HepG2 (cell line): ENCODE results near the gene AMOTL2. TPM values are rescaled to one million over a fixed set of nuclear protein-coding genes. Genes with fewer than 3 reads are reported as not detected.

Experiments used
- ATAC-seq: fragments of 200-7000 bp; cut with Tn5 transposase; 3 replicates; pipeline ENCODE4 v1.9.1; 2020; ENCODE audit warnings: mild to moderate bottlenecking, moderate library complexity
- BruUV-seq: library from RNA; stranded (reverse); fragments of 400-500 nt; replicated peaks from 2 replicates; lab custom pipeline; 2021; lab: Mats Ljungman, UMichigan
- CTCF ChIA-PET: fragments of 300-600 bp; formaldehyde crosslinking; extraction: SDS; loops from one replicate; lab custom pipeline; 2021; ENCODE audit warnings: low total read pairs, inconsistent platforms, low intra/inter-chr PET ratio; lab: Yijun Ruan, JAX
- POLR2A ChIA-PET: fragments of 350-600 bp; sonication (Branson Sonifier 250); formaldehyde crosslinking; loops from one replicate; lab custom pipeline; 2020; ENCODE audit warnings: antibody characterized with exemption, inconsistent platforms; lab: Yijun Ruan, JAX
- DNase-seq: peaks from one replicate; pipeline ENCODE4 v3.0.0-alpha.2; 2015; ENCODE audit warnings: low spot score
- FAIRE-seq: peaks from 3 replicates; lab custom pipeline; 2011; peaks lifted over from hg19 to GRCh38; lab: Jason Lieb, UNC
- H2AFZ ChIP-seq: one replicate; pipeline ENCODE4 v1.6.1; 2011; ENCODE audit warnings: low read length, inconsistent platforms
- H3K27ac ChIP-seq: fragments of 300-600 bp; 3 replicates; pipeline ENCODE4 v1.8.0; 2011; ENCODE audit warnings: mixed run types, mild to moderate bottlenecking, mixed read lengths, low read length, inconsistent platforms; ENCODE audit not compliant: insufficient read depth; ENCODE audit errors: extremely low read length
- H3K27me3 ChIP-seq, 2 experiments: fragments of 200-600 bp in 1 of 2; 2 replicates in 1 of 2; 3 replicates in 1 of 2; pipeline versions ENCODE4 v1.6.0 to v1.8.0; 2011; ENCODE audit warnings: low read length in 2 of 2, mild to moderate bottlenecking in 2 of 2, moderate library complexity in 2 of 2, inconsistent platforms in 1 of 2; ENCODE audit not compliant: insufficient read depth in 2 of 2, control insufficient read depth in 1 of 2
- H3K36me3 ChIP-seq, 2 experiments: fragments of 200-600 bp in 1 of 2; replicated peaks in 1 of 2; 2 replicates in 1 of 2; 3 replicates in 1 of 2; pipeline versions ENCODE4 v1.5.1 to v1.8.0; 2011; ENCODE audit warnings: low read length in 2 of 2, inconsistent platforms in 1 of 2; ENCODE audit not compliant: insufficient read depth in 2 of 2, control insufficient read depth in 1 of 2
- H3K4me1 ChIP-seq: 2 replicates; pipeline ENCODE4 v1.5.1; 2012; ENCODE audit warnings: low read length, inconsistent platforms; ENCODE audit not compliant: insufficient read depth
- H3K4me2 ChIP-seq: 2 replicates; pipeline ENCODE4 v1.6.0; 2011; ENCODE audit warnings: low read depth, low read length, inconsistent platforms
- H3K4me3 ChIP-seq, 3 experiments: fragments of 200-600 bp in 1 of 3; sonication (generic), shearing (Covaris generic) in 1 of 3; replicated peaks in 1 of 3; 2 replicates each; pipeline ENCODE4 v1.5.1; 2011 to 2016; ENCODE audit warnings: low read length in 3 of 3, inconsistent platforms in 2 of 3, low read depth in 2 of 3, mild to moderate bottlenecking in 2 of 3, control low read depth in 1 of 3, mixed read lengths in 1 of 3; ENCODE audit not compliant: insufficient read depth in 1 of 3
- H3K79me2 ChIP-seq: one replicate; pipeline ENCODE4 v1.6.1; 2011; ENCODE audit warnings: low read length, inconsistent platforms; ENCODE audit not compliant: insufficient read depth
- H3K9ac ChIP-seq: 2 replicates; pipeline ENCODE4 v1.6.0; 2011; ENCODE audit warnings: mild to moderate bottlenecking, low read depth, low read length, inconsistent platforms; ENCODE audit not compliant: insufficient read depth
- H3K9me3 ChIP-seq: 2 replicates; pipeline ENCODE4 v1.5.1; 2012; ENCODE audit warnings: mild to moderate bottlenecking, low read length
- H4K20me1 ChIP-seq: 2 replicates; pipeline ENCODE4 v1.6.0; 2011; ENCODE audit warnings: inconsistent platforms, mild to moderate bottlenecking, low read length, moderate library complexity; ENCODE audit not compliant: insufficient read depth
- HHEX ChIP-seq: IDR thresholded peaks from 2 replicates; pipeline ENCODE4 v1.6.1; 2016; ENCODE audit warnings: control low read depth
- HOXA7 ChIP-seq: sonication (generic); formaldehyde crosslinking; IDR thresholded peaks from 2 replicates; pipeline ENCODE4 v1.8.1; 2022; ENCODE audit warnings: mild to moderate bottlenecking, missing genetic modification reagents, moderate library complexity
- KDM5B ChIP-seq: sonication (generic); formaldehyde crosslinking; IDR thresholded peaks from 2 replicates; pipeline ENCODE4 v1.4.0; 2020; ENCODE audit warnings: missing genetic modification reagents, mild to moderate bottlenecking, borderline replicate concordance
- NPAS2 ChIP-seq: sonication (generic); formaldehyde crosslinking; IDR thresholded peaks from 2 replicates; pipeline ENCODE4 v1.8.0; 2022; ENCODE audit warnings: mild to moderate bottlenecking, missing genetic modification reagents, borderline replicate concordance
- STAG1 ChIP-seq: sonication (generic); formaldehyde crosslinking; IDR thresholded peaks from 2 replicates; pipeline ENCODE4 v1.4.0; 2020; ENCODE audit warnings: missing genetic modification reagents
- ZBTB46 ChIP-seq: sonication (generic); formaldehyde crosslinking; IDR thresholded peaks from 2 replicates; pipeline ENCODE4 v1.4.0; 2020; ENCODE audit warnings: mild to moderate bottlenecking, missing genetic modification reagents, borderline replicate concordance
- ZKSCAN1 ChIP-seq: fragments of 150-350 bp; IDR thresholded peaks from 2 replicates; pipeline ENCODE4 v1.6.1; 2014; ENCODE audit warnings: low read length
- ZNF607 ChIP-seq: sonication (generic); formaldehyde crosslinking; IDR thresholded peaks from 2 replicates; pipeline ENCODE4 v1.5.1; 2020; ENCODE audit warnings: missing genetic modification reagents, mild to moderate bottlenecking, borderline replicate concordance
- WGBS: methylation state at CpG from one replicate; pipeline ENCODE4 v1.1.6; 2017; ENCODE audit warnings: low lambda C conversion rate; 5-methylcytosine and 5-hydroxymethylcytosine counted together
- in situ Hi-C: cut with HindIII; loops from 2 replicates; pipeline ENCODE4 v1.10.0; 2017; ENCODE audit warnings: low pct_unique_long_range_greater_than_20kb; ENCODE audit not compliant: extremely low pct_ligation_motif_present
- intact Hi-C: fragments of 100-400 bp; cut with micrococcal nuclease; formaldehyde crosslinking; loops from one replicate; pipeline ENCODE4 v1.10.0; 2022; ENCODE audit not compliant: unreplicated experiment
- polyA plus RNA-seq, 8 experiments: library from polyadenylated mRNA; depleted of rRNA in 3 of 8; stranded (reverse) in 7 of 8; unstranded in 1 of 8; fragments of >200 nt; fragmentation: Illumina TruSeq in 4 of 8; extraction: Trizol in 4 of 8; gene quantifications; 2 replicates each; pipeline versions ENCODE4 v1.2.1 to v1.2.3, GENCODE V29; 2011 to 2016; ENCODE audit warnings: low read depth in 4 of 8, missing spikeins in 1 of 8, mixed read lengths in 1 of 8; ENCODE audit not compliant: insufficient read depth in 1 of 8
- total RNA-seq, 5 experiments: library from RNA; depleted of rRNA; stranded (reverse); fragments of >200 nt; fragmentation: Illumina TruSeq; extraction: Trizol; gene quantifications; 2 replicates each; pipeline ENCODE4 v1.2.3, GENCODE V29; 2016; ENCODE audit warnings: low read depth in 1 of 5
- TF ChIP-seq, protein P1 (sequence below): conservative IDR thresholded peaks from 2 replicates; pipeline ENCODE4 v1.6.1; 2018; ENCODE audit warnings: missing genetic modification reagents

AMOTL2 gene
- total and polyA plus RNA-seq, 2 of the 13 experiments (the other 11 are each of a cell fraction or from before 2014, with no cell fraction given) = 17.3 to 18.5 TPM

DNA sequence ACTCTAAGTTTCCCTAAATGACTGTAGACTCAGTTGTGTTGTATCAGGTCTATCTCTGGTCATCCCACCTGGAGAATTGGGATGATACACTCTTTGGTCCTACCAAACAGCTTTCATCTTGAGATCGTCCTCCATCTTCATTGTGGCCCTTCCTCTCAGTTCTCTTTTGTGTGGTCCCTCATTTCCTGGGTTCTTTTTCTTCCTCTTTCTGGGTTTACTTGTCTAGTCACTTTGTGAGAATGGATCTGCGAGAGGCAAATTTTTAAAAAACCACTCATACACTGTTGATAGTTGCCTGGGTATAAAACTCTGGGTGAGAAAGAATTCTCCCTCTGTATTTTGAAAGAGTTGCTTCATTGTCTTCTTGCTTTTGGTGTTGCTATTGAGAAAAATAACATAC is 6.0 kb upstream of the AMOTL2 start:
- Histone ChIP-seq H3K79me2 (no peaks in the 10 kb centered on the region), H4K20me1 (no peaks in the 10 kb centered on the region), H3K4me1 (peaks cover 32% of the 10 kb centered on the region), H3K4me3 (no peak overlapping the region), H3K36me3 (no peaks in the 10 kb centered on the region), H3K9ac (no peak overlapping the region), H2AFZ (no peak overlapping the region), H3K4me2 (no peak overlapping the region), H3K27me3 (peaks cover 1 to 37% of the 10 kb centered on the region in 2 experiments; a peak in 4 of 5 replicates), H3K9me3 (no peaks in the 10 kb centered on the region), H3K27ac (no peak overlapping the region)
- WGBS = 0% methylated on average over 2 of the region's 2 CpGs
- CTCF ChIA-PET = no interaction called here
- no TSS peak for BruUV-seq
- in situ Hi-C loops = no loop called here
- no peak for ATAC-seq
- no peak for DNase-seq
- intact Hi-C loops = no loop called here
- no peak for FAIRE-seq
- no peak for TF ChIP-seq ZKSCAN1
- TF ChIP-seq ZBTB46 (CRISPR knock-in tag) = no peak
- TF ChIP-seq HHEX (CRISPR knock-in tag) = no peak
- TF ChIP-seq STAG1 (CRISPR knock-in tag) = no peak
- TF ChIP-seq HOXA7 (CRISPR knock-in tag) = no peak
- TF ChIP-seq ZNF607 (CRISPR knock-in tag) = no peak
- TF ChIP-seq KDM5B (CRISPR knock-in tag) = no peak
- no peak for TF ChIP-seq NPAS2
- TF ChIP-seq, protein P1, sequence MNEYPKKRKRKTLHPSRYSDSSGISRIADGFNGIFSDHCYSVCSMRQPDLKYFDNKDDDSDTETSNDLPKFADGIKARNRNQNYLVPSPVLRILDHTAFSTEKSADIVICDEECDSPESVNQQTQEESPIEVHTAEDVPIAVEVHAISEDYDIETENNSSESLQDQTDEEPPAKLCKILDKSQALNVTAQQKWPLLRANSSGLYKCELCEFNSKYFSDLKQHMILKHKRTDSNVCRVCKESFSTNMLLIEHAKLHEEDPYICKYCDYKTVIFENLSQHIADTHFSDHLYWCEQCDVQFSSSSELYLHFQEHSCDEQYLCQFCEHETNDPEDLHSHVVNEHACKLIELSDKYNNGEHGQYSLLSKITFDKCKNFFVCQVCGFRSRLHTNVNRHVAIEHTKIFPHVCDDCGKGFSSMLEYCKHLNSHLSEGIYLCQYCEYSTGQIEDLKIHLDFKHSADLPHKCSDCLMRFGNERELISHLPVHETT (CRISPR knock-in tag) = no peak
- POLR2A ChIA-PET = no interaction called here
